GM21423 (cell line): ENCODE results near the gene MAOA.
A peak's percentile ranks its signal among the peaks of the same experiment; 100 is the strongest.
"Not testable (repeated sequence)": the region's sequence is repeated elsewhere in the genome, so short reads cannot be mapped to it uniquely, and the experiment has no call there.

Source experiments
- ATAC-seq: cut with Tn5 transposase; IDR thresholded peaks from one replicate; pipeline ENCODE4 v1.9.1; 2021; ENCODE audit warnings: mild to moderate bottlenecking, moderate library complexity; ENCODE audit not compliant: unreplicated experiment

Gene MAOA

DNA sequence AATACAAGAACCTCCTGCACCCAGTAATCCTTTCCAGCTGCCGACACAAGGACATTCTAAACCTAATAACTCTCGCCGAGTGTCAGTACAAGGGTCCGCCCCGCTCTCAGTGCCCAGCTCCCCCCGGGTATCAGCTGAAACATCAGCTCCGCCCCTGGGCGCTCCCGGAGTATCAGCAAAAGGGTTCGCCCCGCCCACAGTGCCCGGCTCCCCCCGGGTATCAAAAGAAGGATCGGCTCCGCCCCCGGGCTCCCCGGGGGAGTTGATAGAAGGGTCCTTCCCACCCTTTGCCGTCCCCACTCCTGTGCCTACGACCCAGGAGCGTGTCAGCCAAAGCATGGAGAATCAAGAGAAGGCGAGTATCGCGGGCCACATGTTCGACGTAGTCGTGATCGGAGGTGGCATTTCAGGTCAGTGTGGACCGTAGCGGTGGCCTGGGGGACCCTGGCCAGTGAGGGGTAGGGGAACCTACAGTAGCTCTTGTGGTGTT lies at the start of gene MAOA:
Gene MAOA, plus strand, starts transcription at position 295 of the 490 bp plus-strand sequence. Its CDS starts 43 bp downstream, at position 338.
- no peak for ATAC-seq

DNA sequence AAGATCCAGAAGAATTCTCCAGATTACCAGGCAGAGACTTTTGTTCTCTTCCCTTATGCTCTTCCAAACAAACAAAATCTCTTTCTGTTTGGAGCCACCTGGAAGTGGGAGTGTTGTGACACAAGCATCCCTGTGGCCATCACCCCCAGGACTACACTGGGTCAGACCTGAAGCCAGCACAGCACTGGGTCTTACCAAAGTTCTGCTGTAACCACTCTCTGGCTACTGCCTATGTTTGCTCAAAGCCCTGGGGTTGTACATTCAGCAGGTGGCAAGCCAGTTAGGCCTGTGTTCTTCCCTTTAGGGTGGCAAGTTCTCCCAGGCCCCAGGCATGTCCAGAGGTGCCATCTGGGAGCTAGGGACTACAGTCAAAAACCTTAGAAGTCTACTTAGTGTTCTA lies 43.7 kb upstream of the MAOA start:
- ATAC-seq: no peak

DNA sequence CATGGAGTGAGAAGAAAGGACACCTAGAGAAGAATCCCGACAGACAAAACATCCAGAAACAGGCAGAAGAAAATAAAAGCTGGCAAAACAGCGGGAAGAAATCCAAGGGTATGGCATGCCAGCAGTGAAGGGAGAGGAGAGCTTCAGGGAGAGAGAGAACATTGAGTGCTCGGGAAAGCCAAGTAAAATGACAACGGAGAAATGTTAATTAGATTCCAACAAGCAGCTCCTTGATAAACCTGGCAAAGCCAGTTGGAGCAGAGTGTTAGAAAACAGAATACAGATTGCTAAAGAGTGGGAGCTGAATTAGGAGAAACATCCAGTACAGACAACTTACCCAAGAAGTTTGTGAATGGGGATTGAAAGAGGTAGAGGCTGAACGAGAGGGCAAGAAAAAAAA lies 40.4 kb upstream of the MAOA start:
- ATAC-seq: no peak

DNA sequence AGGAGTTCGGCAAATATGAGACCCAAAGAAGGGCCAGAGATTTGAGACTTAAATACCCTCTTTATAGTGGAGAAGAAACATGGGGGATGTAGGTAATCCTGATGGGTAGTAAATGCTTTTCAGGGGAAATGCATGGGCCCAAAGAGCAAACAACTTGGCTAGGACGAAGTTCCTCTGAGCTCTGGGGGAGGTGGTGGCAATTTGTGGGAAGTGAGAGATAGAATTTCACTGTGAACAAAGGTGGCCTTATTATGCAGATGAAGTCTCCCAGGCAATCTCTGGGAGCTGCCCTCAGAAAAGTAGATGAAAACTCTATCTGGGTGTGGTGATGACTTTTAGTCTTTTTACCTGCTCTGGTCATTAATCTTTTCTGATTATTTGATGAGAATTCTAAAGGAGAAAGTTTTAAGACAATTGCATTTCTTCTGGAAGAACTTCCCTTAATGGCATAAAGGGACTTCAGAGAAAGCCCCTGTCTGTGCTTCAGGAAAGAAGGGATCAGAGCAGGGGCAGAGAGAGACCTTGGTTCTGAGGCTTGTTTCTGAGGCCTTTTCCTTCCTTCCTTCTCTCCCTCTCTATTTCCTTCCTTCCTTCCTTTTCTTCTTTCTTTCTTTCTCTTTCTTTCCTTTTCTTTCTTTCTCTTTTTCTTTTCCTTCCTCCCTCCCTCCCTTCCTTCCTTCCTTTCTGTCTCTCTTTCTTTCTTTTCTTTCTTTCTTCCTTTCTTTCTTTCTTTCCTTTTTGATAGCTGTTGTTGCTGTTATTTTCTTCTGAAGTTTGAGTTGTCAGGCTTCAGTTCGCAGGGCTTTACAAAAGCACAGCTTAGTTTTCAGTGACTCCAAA lies 37.5 kb upstream of the MAOA start:
- ATAC-seq: no peak

DNA sequence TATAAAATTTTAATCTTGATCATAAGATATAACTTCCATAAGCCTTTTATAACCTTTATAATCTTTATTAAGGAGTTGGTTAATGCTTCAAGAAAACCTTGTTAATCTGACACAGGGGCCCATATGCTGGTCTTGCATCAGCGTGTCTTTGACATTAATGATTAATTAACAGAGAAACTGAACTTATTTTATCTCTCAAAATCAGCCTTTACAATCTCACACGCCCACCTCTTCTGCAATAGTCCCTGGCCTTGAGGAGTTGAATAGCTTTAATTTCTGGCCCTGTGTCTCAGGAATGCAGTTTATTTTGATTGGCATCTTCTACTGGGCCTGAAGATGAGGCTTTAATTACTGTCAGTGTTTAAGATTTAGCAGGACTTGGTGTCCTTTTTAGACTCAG lies 36.2 kb upstream of the MAOA start:
- not testable (repeated sequence) for ATAC-seq

DNA sequence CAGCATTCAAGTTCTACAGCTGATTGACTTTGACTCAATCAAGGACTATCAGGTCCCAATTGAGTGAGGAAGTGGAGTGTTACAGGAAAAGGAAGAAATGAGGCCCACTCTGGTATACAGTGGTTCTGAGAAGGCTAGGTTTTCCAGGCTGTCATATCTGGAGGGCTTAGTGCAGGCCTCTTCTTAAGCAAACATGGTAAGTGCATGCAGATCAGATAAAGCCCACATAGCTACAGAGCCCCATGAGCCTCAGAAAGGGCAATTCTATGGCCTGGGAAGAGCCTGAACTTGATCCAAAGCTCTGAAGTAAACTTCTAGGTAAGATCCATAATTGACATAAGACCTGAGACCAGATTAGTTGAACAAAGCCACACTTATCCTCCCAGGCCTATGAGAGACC lies 29.0 kb upstream of the MAOA start:
- ATAC-seq: no peak

DNA sequence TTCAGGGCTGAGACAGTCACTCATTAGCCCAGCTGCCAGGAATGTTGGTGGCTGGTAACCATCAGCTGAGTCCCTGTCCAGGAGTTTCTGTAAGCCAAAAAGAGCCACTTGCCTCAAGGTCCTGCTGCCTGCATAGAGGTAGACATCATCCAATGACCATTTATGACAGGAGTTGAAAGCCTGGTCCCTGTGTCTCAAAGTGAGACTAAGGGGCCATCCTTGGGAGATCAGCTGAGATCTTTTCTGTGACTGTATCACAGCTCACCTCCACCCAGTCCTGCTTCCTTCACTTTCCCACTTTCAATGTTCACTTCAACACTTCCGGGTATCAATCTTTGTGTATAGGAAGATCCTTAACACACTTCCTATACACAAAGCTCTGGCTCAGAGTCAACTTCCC lies 28.4 kb upstream of the MAOA start:
- ATAC-seq: no peak

DNA sequence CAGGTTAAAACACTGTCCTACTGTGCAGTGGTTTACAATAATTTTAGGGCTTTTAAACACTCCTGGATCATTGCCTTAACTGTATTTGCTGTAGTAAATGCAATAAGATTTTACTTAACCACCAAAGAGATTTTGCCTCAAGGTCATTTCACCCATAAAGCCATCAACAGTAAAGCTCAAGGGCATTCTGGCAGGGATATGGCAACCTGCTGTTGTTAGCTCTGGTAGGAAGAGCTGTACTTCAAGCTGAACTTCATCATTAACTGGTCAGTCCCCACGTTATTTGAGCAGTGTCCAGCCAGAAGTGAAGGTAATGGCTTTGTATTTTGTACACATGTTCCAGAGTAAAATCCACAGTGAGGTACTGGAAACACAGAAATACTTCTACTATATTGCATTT lies 26.9 kb upstream of the MAOA start:
- no peak for ATAC-seq

DNA sequence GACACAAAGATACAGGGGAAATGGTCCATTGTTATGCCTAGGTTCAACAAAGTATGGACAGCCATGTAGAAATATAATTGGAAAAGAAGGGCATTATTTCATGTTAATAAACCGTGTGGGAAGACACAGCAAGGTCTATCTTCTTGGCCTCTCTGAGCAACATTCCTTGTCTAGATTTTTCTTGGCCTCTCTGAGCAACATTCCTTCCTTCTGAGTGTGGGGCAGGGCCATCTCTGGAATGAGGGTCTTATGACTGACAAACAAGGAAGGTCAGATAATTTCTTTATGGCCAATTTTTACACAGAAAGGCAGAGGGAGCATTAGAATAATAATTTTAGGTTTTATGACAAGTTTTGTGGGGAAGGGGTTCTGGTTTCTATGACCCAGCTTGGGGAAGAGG lies 24.3 kb upstream of the MAOA start:
- ATAC-seq: no peak

DNA sequence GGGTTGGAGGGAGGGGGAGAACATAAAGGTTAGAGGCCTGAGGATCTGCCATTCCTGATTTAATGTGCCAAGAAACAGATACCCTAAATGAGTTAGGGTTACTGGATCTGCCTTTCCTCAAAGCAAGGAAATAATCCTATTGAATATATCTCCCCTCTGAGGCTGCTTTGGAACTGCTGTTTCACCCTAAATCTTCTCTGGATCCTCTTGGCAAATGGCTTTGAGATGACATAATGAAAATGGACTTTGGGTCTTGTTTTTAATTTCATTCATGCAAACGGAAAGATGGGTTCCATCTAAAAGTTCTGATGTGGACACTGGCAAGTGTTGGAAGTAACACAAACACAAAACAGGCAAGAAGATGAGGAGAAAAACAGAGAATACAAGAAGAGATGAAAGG lies 23.0 kb upstream of the MAOA start:
- no peak for ATAC-seq

DNA sequence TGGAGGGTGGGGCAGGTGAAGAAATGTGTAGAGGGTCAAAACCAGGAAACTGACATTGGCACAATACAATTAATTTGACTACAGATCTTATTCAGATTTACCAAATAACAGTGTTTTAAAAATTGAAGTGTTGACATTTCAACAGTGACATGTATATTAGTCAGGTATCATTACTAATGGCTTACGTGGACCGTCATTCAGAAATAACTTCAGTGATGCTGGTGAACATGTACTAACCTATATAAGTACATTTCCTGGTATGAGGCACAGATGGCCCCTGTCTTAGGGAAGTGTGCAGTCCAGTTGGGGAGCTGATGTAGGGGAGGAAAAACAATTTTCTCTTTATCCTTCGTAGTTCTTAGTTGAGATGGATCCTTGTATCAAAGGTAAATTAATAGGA lies 22.3 kb upstream of the MAOA start:
- ATAC-seq: no peak

DNA sequence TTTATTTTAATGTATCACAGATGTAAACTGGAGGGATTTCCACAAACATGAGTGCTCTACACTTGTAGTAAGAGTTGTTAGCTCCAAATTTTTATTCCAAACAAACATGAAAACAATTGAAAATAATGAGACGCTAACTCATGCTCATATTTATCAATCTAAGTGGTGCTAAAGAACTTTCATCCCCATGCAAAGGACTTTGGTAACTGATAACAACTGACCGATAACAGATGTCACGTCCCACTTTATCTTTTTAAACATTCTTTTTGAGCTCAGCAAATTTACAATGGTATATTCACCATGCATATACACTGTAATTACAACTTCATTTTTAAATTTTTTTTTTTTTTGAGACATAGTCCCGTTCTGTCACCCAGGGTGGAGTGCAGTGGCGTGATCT lies 15.6 kb upstream of the MAOA start:
- ATAC-seq: no peak

DNA sequence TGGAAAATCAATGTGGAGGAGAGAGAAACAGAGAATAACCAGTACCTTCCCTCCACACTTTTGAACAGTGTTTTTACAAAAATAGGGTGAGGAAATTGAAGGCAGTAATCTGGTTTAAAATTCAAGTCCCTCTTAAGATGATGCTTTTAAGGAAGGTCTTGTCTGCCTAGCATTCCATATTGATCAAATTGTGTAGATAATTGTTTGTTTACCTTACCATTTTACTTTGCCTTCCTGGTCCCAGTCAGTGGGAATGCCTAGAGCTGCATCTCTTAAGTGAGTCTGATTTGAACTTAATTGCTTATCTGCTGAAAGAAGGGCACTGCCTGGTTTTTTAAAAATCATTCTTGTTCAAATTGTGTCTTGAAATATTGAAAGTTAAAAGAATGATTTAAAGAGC lies 14.4 kb upstream of the MAOA start:
- ATAC-seq: no peak

DNA sequence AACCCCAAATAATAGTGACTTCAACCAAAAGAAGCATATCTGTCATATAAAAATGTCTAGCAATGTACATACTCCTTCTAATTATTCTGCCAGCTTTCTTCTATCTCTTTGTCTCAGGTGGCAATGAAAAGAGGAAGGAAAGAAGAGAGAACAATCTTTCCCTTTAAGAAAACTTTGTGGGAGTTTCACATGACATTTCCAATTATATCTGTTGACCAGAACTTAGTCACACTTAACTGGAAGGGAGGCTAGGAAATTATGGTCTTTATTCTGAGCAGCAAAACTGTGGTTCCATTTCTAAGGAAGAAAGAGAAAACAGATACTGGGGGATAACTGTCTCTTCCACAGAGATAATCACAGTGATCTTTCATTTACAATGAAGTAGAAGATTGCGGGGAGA lies 12.9 kb upstream of the MAOA start:
- no peak for ATAC-seq

DNA sequence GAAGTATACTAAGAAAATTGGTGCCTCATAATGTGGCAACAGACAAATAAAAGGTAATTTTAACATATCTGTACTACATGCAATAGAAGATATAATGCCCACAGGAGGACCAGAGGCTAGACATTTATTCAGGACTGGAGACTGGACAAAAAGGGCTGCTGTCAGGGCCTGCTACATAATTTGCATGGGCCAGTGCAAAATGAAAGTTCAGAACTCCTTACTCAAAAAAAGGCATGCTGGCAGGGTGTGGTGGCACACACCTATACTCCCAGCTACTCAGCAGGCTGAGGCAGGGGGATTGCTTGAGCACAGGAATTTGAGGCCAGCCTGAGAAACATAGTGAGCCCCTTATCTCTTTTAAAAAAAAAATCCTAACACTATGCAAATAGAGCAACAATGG lies 12.4 kb upstream of the MAOA start:
- ATAC-seq: no peak

DNA sequence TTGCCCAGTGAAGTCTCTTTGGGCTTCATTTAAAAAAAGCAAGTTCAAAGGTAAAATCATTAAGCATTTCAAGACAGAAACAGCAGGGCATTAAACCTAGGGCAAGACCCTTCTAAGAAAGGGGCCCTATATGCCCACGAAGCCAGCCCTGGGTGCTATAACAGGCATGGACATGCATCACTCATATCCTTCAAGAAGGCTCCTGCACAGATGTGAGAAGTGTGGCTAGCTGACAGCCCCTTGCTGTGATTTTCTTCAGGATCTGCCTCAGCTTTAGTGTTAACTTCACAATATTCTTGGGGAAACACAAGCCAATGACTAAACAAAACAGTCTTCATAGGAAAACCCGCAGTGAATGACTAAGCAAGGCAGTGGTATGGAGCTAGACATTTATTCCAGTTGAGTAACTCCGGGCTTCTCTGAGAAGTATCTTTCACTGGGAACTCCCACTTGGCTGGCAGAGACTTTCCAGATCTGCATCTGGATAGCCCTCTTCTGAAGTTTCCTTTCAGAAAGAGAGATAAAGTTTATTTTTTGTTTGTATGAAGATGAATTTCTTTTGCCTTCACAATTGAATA lies 11.9 kb upstream of the MAOA start:
- ATAC-seq: no peak

DNA sequence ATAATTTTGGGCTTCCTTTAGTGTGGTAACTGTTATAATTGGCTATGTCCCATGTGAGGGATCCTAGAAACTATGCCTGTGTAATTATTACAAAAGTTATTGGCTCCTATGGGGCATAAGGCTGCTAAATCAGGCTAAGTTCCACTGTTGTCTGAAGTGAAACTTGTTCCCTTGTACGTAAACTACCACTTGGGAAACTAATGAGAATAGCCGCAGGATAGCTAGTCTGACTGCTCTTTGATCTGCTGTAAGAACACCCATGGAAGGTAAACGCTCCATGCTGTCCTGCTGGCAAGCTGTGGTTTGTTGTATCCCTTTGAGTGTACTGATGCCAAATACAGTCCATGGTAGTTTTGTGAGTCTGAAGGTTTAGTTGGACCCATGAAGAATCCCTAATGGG lies 9.3 kb upstream of the MAOA start:
- ATAC-seq: no peak

DNA sequence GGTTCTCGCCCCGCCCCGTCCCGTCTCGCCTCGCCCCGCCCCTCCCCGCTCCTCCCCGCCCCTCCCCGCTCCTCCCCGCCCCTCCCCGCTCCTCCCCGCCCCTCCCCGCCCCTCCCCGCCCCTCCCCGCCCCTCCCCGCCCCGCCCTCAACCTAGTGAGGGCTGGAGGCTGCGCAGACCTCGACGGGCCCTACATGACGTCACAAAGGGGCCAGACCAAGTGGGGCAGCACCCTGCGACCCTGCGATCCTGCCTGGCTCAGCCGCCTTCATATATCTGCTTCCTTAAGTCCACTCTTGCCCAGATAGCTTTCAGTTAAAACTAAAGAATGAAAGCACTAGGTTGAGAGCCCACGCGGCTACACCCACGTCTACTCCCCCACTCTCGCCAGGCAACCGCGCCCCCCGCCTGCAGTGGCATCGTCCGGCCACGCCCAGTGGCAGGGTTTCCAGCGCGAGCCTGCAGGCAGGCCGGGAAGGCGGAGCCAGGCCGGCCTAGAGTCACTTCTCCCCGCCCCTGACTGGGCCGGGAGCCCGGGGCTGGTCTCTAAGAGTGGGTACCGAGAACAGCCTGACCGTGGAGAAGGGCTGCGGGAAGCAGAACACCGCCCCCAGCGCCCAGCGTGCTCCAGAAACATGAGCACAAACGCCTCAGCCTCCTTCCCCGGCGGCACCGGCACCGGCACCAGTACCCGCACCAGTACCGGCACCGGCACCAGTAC lies 1.5 kb upstream of the MAOA start:
- ATAC-seq: peak; percentile 98

DNA sequence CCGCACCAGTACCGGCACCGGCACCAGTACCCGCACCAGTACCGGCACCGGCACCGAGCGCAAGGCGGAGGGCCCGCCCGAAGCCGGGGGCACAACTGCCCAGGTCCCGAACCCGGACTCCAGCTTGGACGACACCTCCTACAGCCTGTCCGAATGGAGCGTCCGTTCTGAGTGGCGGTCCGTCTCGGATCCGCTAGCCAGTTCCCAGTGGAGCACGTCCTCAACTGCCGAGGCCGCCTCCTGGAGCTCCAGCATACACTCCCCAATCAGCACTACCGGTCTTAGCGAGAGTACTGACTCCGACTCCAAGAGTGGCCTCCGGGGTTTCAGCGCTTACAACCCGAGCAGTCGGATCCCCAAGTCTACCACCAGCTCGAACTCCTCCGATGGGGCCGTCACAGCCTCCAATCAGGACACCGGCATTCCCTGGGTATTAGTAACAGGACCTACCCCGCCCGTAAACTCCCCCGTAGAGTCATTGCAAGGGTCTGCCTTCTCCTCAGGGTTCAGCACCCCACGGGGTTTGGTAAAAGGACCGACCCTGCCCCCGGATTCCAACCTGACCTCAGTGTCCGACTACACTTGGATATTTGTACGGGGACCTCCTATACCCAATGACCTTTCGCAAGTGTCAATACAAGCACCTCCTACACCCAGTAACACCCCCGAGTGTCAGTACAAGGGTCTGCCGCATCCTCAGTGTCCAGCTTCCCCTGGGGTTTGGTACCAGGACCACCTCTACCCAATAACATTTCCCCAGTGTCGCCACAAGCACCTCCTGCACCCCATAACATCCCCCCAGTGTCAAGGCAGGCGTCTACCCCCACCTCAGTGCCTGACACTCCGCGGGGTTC lies 721 bp upstream of the MAOA start:
- no peak for ATAC-seq

DNA sequence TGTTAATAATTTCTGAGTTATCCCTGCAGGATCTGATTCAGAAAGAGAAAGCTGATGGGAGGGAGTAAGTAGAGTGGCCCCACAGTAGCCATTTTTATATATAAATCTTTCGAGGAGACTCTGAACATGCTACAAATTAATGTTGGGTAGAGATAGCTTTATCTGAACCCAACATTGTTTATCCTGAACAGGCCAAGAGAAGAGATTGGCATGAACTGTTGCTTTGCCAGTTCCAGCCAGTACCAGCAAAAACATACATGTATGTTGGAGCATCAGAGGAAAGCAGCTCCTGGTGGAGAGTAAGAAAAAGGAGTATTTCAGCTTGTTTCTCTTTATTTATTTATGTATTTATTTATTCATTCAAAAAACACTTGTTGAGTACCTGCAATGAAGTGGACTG lies 1.6 kb downstream of the MAOA start:
- no peak for ATAC-seq
